WI38 (cell line): ENCODE results near the gene MT1B.
"Not testable (repeated sequence)": the region's sequence is repeated elsewhere in the genome, so short reads cannot be mapped to it uniquely, and the experiment has no call there.

Experiments used
- H3K4me3 ChIP-seq: 2 replicates; pipeline ENCODE4 v1.5.1; 2011; ENCODE audit warnings: low read depth, mild to moderate bottlenecking, control low read depth, low read length
- CTCF ChIP-seq: IDR thresholded peaks from 2 replicates; pipeline ENCODE4 v1.5.1; 2012; ENCODE audit warnings: low read depth, mild to moderate bottlenecking, control low read depth, low read length

The MT1B gene

GRCh38 chr16:56670620-56670934 lies 18.9 kb downstream of the MT1B start:
- TF ChIP-seq CTCF: no peak

GRCh38 chr16:56671691-56672090 lies 20.0 kb downstream of the MT1B start:
- H3K4me3 ChIP-seq: not testable (repeated sequence)

More at GRCh38 chr16:56670620-56670934, 18.9 kb downstream of the MT1B start:
- no peak overlapping the region for H3K4me3 ChIP-seq

- not testable (repeated sequence) for H3K4me3 ChIP-seq
These were observed 20.5 kb downstream of the MT1B start for GRCh38 chr16:56672171-56672570.

DNA sequence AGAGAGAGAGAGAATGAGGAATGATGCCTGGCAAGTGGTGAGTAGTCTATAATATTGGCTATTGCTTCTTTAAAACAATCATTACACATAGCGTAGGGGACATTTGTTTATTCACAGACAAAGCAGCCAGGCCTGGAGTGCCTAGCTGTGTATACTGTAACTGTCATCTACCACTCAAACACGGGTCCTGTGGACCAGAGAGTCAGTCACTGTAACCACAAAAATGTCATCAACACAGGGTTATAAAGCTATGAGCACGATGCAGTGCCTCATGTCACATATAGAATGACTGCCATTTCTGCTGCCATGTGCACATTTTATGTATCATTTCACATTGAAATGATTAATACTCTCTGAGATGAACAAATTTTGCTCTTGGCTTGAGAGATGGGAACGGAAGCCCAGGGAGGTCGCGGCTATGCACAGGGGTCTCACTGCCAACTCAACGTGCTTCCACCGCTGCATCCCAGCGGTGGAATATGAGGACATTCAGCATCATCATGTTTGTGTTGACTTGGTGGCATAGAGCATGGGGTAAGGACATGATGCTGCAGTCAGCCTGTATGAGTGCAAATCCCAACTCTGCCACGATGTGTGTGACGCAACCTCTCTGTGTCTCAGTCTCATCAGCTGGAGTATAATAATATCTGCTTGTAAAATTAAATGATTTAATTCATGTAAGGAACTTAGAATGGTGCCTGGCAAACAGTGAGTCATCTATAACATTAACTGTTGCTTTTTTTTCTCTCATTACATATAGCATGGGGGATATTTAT lies 21.3 kb downstream of the MT1B start:
- H3K4me3 ChIP-seq: no peak overlapping the region
- TF ChIP-seq CTCF: no peak

GRCh38 chr16:56673921-56674320 lies 22.2 kb downstream of the MT1B start:
- no peak for TF ChIP-seq CTCF

DNA sequence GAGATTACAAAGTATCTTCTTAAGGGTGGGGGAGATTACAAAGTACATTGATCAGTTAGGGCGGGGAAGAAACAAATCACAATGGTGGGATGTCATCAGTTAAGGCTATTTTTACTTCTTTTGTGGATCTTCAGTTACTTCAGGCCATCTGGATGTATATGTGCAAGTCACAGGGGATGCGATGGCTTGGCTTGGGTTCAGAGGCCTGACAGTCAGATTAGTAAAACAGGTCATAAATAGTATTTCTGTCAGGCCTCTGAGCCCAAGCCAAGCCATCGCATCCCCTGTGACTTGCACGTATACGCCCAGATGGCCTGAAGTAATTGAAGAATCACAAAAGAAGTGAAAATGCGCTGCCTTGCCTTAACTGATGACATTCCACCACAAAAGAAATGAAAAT lies 22.9 kb downstream of the MT1B start:
- H3K4me3 ChIP-seq: not testable (repeated sequence)

More at GRCh38 chr16:56673921-56674320, 22.2 kb downstream of the MT1B start:
- no peak overlapping the region for H3K4me3 ChIP-seq

GRCh38 chr16:56675685-56676210 lies 24.1 kb downstream of the MT1B start:
- H3K4me3 ChIP-seq: no peak overlapping the region
- TF ChIP-seq CTCF: no peak

DNA sequence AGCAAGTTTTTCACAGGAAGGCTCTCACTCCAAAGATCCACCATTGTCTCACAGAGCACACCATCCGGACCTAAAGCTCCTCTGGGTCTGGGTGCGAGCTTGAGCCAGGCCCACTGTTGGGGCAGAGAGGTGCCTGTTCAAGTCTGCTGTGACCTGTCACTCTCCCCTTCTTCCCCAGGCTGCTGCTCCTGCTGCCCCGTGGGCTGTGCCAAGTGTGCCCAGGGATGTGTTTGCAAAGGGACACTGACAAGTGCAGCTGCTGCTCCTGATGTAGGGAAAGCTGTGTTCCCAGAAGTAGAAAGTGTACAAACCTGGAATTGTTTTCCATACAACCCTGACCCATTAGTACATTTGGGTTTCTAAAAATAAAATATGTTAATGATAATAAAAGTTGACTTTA lies 25.8 kb downstream of the MT1B start:
- TF ChIP-seq CTCF: no peak
- H3K4me3 ChIP-seq: no peak overlapping the region

DNA sequence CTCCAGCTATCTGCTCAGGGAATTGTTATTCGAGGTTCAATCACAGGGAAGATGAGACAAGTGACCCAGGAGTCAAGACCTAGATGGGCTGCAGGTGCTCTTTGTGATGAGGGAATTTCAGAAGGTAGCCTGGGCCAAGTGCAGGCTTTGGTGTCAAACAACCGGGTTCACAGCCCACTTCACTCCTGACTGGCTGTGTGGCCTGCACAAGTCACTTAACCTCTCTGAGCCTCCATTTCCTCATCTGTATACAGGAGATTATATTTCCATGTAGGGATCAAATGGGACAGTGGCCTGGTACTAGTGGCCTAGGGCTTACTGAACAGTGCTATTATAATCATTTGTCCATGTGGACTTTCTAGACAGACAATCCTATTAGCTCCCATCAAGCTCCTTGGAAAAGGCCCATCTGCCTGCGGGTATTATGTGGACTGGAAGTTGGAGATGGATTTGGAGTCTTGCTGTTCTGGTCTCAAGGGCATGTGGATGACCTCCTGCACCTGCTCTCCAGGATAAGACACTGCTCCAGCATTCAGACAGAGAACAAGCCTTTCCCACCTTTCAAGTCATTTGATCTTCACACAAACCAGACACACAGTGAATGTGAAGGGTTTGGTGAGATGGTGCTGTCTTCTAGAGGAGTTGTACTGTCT lies 27.5 kb downstream of the MT1B start:
- H3K4me3 ChIP-seq: no peak overlapping the region
- TF ChIP-seq CTCF: no peak
